Fibroblast of skin of right biceps (primary cell): Measurements from ENCODE around the gene UNC80.

Experiments used
- DNase-seq: peaks from one replicate; pipeline ENCODE4 v3.0.0-alpha.2; 2013

UNC80 gene

GRCh38 chr2:209977386-209978239 lies 206.0 kb downstream of the UNC80 start:
- peak; percentile 24 for DNase-seq

DNA sequence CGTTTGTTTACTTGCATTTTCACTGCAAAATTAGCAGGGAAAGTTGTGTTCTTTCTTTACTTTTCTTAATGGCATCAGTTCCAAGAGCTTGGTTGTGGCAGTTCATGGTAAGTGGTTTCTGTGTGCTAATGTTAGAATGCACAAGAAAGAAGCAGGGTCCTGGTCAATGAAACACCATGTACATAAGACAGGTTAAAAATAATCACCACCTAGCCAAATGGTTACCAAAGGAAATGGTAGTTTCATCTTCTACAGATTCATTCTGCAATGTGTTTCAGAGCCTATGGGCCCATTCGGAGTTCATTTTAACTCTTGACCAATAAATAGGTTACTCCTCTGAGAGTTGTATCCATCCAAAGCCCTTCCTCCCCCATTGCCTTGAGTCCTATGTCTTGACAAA lies 212.7 kb downstream of the UNC80 start:
- DNase-seq = no peak

GRCh38 chr2:209985874-209986273 lies 214.2 kb downstream of the UNC80 start:
- DNase-seq = no peak

DNA sequence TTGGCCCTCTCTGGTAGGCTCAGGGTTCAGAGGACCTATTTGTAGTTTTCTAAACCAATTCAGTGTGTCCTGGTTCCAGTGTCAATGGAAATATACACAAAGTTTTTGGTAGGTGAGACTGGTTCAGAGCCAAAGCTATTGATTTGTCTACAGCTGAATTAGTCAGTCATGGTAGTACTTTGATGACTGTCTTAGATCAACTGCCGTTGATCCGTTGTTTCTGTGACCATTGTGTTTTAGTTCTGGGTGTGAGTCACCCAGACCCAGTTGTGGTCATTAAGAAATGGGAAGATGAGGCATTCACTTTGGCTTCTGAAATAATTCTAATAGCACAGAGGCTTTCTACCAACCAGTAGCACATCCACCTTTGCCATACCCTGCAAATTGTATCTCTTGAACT lies 214.8 kb downstream of the UNC80 start:
- DNase-seq = peak; percentile 2

DNA sequence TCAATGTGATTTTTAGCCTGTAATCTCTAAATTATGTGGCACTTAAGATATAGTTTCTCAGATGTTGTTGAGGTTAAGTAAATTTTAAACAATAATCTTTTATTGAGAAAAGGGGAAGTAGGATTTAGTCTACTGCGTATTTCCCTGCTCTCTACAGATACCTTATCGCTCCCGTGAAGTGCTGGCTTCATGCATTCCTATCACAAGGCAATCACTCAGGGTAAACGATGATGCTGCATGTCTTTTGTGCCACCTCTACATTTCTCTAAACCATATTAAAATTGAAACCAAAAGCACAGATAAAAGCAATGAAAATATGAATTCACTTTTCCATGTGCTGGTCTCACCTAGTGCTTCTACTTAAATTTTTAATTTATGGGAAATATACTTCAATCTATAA lies 216.4 kb downstream of the UNC80 start:
- DNase-seq = no peak

- DNase-seq = no peak
Observed at GRCh38 chr2:209990838-209991237, 219.2 kb downstream of the UNC80 start.

DNA sequence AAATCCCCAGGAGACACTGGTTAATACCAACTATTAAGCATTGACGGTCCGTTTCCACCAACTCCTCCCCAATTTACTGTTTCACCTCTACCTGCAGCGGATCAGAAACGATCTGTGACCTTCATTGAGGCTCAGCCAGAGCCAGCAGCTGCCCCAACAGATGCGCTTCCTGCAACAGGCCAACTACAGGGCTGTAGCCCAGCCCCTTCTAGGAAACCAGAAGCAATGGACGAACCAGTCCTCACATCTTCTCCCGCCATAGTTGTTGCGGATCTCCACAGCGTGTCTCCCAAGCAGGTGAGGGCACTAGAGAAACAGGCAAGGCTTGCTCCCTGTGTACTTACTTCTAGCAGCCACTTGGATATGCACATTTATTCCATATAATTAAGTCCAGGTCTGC lies 222.3 kb downstream of the UNC80 start:
- DNase-seq = no peak

- DNase-seq = no peak
Observed at GRCh38 chr2:209998596-209998995, 227.0 kb downstream of the UNC80 start.

DNA sequence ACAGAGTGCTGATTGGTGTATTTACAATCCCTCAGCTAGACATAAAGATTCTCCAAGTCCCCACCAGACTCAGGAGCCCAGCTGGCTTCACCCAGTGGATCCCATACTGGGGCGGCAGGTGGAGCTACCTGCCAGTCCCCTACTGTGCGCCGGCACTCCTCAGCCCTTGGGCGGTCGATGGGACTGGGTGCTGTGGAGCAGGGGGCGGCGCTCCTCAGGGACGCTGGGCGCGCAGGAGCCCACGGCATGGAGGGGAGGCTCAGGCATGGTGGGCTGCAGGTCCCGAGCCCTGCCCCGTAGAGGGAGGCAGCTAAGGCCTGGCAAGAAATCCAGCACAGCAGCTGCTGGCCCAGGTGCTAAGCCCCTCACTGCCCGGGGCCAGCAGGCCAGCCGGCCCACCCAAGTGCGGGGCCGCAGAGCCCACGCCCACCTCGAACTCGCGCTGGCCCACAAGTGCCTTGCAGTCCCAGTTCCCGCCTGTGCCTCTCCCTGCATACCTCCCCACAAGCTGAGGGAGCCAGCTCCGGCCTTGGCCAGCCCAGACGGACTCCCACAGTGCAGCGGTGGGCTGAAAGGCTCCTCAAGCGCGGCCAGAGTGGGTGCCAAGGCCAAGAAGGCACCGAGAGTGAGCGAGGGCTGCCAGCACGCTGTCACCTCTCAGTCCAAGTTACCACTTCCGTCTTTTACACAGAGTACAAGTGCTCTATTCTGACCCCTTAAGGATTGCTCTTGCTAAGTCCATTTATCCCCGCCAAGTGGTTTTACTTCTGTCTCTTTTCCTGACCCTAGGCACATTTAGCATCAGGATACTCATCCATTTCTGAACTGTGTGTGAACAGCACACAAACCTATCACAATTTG lies 229.1 kb downstream of the UNC80 start:
- no peak for DNase-seq

DNA sequence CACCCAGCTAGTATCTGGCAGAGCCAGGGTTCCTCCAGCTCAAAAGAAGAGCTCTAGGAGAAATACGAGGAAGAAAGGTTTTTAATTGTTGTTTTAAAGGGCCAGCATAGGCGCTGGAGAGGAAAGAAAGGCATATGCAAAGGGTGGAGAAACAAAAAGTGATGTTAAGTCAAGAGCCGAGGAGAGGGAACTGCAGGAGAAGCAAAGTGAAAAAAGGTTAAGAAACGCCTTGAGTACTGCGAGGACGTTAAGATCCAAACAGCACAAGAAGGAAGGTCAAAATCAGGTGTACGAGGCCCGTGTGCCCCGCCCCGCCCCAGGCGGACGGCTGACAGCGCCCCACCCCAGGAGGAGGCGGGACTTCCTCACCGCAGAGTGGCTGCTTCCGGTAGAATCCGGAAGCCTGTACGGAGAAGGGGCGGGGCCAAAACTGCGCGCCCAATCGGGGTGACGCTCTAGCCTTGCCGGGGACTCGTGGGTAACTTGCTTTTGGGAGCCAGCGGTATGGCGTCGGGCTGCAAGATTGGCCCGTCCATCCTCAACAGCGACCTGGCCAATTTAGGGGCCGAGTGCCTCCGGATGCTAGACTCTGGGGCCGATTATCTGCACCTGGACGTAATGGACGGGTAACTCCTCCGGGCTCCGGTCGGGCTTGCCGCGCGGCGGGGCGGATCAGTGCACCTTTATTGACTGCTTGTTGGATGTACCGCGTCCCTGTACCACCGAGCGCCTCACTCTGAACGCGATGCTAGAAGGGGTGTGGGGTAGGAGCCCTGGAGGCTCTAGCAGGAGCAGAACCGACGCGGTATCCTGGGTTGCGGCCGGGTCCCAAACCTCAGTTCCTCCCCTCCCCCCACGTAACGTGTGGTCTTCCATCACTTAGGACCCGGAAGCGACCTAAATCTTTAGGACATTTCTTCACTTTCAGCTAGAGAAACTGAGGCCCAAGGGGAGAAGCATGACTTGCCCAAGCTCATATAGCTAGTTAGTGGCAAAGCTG lies 230.8 kb downstream of the UNC80 start, which contains the start of gene RPE:
TSS of gene RPE (plus strand) at position 481 of the 1,000 bp plus-strand sequence. CDS start at position 505, 24 bp downstream.
- peak; percentile 94 for DNase-seq

- no peak for DNase-seq
Observed at GRCh38 chr2:210003359-210003758, 231.7 kb downstream of the UNC80 start.

- no peak for DNase-seq
Observed at GRCh38 chr2:210004881-210005280, 233.2 kb downstream of the UNC80 start.

- no peak for DNase-seq
Observed at GRCh38 chr2:210007895-210008294, 236.3 kb downstream of the UNC80 start.

GRCh38 chr2:210009126-210009525 lies 237.5 kb downstream of the UNC80 start:
- DNase-seq = no peak

- no peak for DNase-seq
Observed at GRCh38 chr2:210009896-210010295, 238.3 kb downstream of the UNC80 start.

DNA sequence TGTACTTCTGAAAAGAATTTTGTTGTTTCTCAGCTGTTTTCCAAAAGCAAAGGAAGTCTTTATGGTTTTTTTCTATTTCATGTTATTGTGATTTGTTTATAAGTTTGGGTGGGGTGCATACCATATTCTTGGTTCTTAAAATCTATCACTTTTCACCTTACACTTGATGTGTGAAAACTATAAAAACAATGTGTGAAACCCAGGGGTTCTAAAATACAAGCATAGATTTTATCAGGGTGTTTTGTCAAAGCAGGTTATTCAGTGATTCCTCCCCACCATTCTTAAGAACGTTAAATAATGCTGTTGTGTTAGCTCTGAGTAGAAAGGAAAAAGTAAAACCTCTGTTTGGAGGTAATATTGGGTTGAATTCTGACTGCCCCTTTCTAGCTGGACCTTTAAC lies 248.5 kb downstream of the UNC80 start:
- no peak for DNase-seq

DNA sequence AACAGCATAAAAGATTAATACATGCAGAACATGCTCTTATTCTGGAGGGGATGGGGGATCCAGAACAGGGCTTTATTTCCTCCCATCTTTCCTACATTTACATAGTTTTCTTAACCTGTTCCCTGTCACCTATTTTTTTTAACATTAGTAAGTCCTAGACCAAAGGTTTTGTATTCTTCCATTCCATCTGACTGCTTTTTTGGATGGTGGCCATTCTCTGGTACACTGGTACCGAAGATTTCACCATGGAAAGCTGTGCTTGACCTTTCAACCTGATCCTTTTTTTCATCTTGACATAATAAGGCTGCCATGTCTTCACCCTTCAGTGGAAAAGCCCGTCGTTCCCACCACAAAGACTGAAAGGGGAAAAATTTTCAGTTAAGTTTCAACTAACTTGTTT lies 251.2 kb downstream of the UNC80 start:
- DNase-seq = no peak

DNA sequence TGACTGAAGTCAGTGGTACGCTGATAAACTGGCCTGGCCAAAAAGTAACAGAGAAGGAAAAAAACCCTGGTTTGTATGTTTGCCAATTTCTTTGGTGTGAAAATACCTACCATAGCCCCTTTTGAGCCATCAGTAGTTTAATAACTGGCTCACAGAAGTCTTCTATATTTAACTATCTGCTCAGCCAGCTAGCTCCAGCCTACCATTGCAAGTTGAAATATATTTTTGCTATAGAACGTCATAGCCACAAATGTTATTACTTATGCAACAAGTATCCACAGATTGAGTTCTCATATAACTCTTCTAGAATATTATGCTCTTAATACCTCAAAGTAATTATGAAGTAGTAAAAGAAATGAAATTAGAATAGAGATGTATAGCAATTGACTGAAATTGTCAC lies 256.0 kb downstream of the UNC80 start:
- no peak for DNase-seq

GRCh38 chr2:210028178-210028577 lies 256.5 kb downstream of the UNC80 start:
- DNase-seq = no peak

- DNase-seq = no peak
Observed at GRCh38 chr2:210034087-210034683, 262.6 kb downstream of the UNC80 start.

DNA sequence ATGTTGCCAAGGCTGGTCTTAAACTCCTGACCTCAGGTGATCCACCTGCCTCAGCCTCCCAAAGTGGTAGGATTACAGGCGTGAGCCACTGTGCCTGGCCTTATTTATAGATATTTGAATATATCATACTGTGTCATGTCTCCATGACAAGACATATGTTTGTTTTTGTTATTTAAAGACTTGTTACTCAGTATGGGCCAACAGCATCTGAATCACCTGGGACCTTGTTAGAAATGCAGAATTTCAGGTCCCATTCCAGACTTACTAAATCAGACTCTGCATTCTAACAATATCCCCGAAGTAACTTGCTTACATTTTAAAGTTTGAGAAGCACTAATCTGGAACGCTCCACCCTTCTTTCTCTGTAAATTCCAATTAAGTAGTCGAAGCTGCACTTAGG lies 264.0 kb downstream of the UNC80 start:
- no peak for DNase-seq

DNA sequence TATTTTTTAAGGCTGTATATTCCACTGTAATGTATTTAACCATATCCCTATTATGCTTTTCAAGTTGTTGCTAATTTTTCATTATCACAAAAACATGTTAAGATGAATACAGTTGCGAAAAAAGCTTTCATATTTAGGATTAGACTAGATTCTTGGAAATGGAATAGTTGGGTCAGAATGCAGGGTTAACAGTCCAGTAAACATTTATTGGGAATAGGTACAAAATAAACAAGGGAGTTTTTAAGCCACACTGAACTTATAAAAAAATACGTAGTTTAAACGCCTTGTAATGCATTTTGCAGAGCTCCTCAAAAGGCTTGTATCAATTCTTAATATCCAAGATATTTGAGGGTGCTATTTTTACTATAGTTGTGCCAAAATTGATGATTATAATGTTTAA lies 266.4 kb downstream of the UNC80 start:
- DNase-seq = no peak
